ENCODE data around the gene TES.

- TF ChIP-seq RFX5 (IDR thresholded peaks at IDR 0.05; ENCODE audit: borderline replicate concordance, low read depth, low read length) (no peak), USF2 (IDR thresholded peaks at IDR 0.05; ENCODE audit: low read length) (no peak), JUND (IDR thresholded peaks at IDR 0.05; ENCODE audit: low read length) (no peak), POLR2AphosphoS5 (IDR thresholded peaks at IDR 0.05; ENCODE audit: low read depth, low read length) (no peak), EGR1 (IDR thresholded peaks at IDR 0.05; ENCODE audit: borderline replicate concordance, low read depth, low read length) (no peak), KDM5A (IDR thresholded peaks at IDR 0.05; ENCODE audit: low read length) (no peak)
Observed at GRCh38 chr7:116165717-116166116, 44.6 kb upstream of the TES start.
